ENCODE measurements around the gene TNIK.

GRCh38 chr3:171077261-171077660 is 382.9 kb downstream of the TNIK start:
- TF ChIP-seq CTCF (IDR thresholded peaks at IDR 0.05; ENCODE audit: low read depth, low read length) (no peak), EZH2phosphoT487 (IDR thresholded peaks at IDR 0.05; ENCODE audit: low read depth) (no peak)
